HK-2 (cell line): ENCODE data around the gene NUMB.
"Not testable (repeated sequence)": the region's sequence is repeated elsewhere in the genome, so short reads cannot be mapped to it uniquely, and the experiment has no call there.

Experiments used
- DNase-seq: peaks from one replicate; pipeline ENCODE4 v3.0.0-alpha.2; 2018; ENCODE audit not compliant: unreplicated experiment

NUMB gene

GRCh38 chr14:73422515-73422914 is 35.8 kb downstream of the NUMB start:
- DNase-seq: peak; percentile 45

GRCh38 chr14:73418227-73418626 is 40.1 kb downstream of the NUMB start:
- no peak for DNase-seq

- DNase-seq: not testable (repeated sequence)
Measured at GRCh38 chr14:73406248-73406647, 52.1 kb downstream of the NUMB start.

- DNase-seq: no peak
Measured at GRCh38 chr14:73403181-73403752, 55.1 kb downstream of the NUMB start.

GRCh38 chr14:73402579-73402978 is 55.8 kb downstream of the NUMB start:
- no peak for DNase-seq

GRCh38 chr14:73397810-73398209 is 60.5 kb downstream of the NUMB start:
- no peak for DNase-seq

- DNase-seq: peak; percentile 25
Measured at GRCh38 chr14:73394317-73394716, 64.0 kb downstream of the NUMB start.

GRCh38 chr14:73393375-73393774 is 65.0 kb downstream of the NUMB start:
- DNase-seq: no peak

GRCh38 chr14:73392329-73393257 is 65.8 kb downstream of the NUMB start:
- DNase-seq: no peak

GRCh38 chr14:73387860-73388259 is 70.5 kb downstream of the NUMB start:
- DNase-seq: not testable (repeated sequence)

- no peak for DNase-seq
Measured at GRCh38 chr14:73386342-73386741, 72.0 kb downstream of the NUMB start.

- not testable (repeated sequence) for DNase-seq
Measured at GRCh38 chr14:73385021-73385420, 73.3 kb downstream of the NUMB start.

GRCh38 chr14:73383356-73383755 is 75.0 kb downstream of the NUMB start:
- no peak for DNase-seq

- no peak for DNase-seq
Measured at GRCh38 chr14:73381380-73382013, 76.8 kb downstream of the NUMB start.

- DNase-seq: no peak
Measured at GRCh38 chr14:73376585-73376984, 81.8 kb downstream of the NUMB start.

GRCh38 chr14:73375861-73376260 is 82.5 kb downstream of the NUMB start:
- DNase-seq: no peak

- no peak for DNase-seq
Measured at GRCh38 chr14:73374218-73374617, 84.1 kb downstream of the NUMB start.

GRCh38 chr14:73372529-73372928 is 85.8 kb downstream of the NUMB start:
- DNase-seq: no peak

GRCh38 chr14:73370561-73370960 is 87.8 kb downstream of the NUMB start:
- DNase-seq: no peak

- no peak for DNase-seq
Measured at GRCh38 chr14:73369428-73369827, 88.9 kb downstream of the NUMB start.

GRCh38 chr14:73368616-73369015 is 89.7 kb downstream of the NUMB start:
- DNase-seq: no peak

GRCh38 chr14:73365727-73366126 is 92.6 kb downstream of the NUMB start:
- DNase-seq: no peak

GRCh38 chr14:73364559-73364958 is 93.8 kb downstream of the NUMB start:
- no peak for DNase-seq
